Heart left ventricle (tissue), 16 donors: ENCODE results near the gene SSMEM1. TPM values are rescaled to one million over a fixed set of nuclear protein-coding genes. Genes with fewer than 3 reads are reported as not detected.

ENCODE experiments used
- ATAC-seq, 4 donors: fragments of 200-7000 bp; cut with Tn5 transposase; one replicate each; pipeline ENCODE4 v1.9.1; 2020 to 2022; ENCODE audit warnings: moderate library complexity in 4 of 4, mild to moderate bottlenecking in 3 of 4, moderate number of reproducible peaks in 1 of 4
- DNase-seq, 5 donors: peaks; one replicate each; pipeline ENCODE4 v3.0.0-alpha.2; 2020
- H3K27ac ChIP-seq, 12 donors: fragments of 200-600 bp; sonication (generic) in 4 of 12; one replicate each; pipeline versions ENCODE4 v1.5.0 to v1.8.0; 2016 to 2022; ENCODE audit warnings: mild to moderate bottlenecking in 2 of 12
- H3K27me3 ChIP-seq, 9 donors: fragments of 200-600 bp; sonication (generic) in 2 of 9; one replicate each; pipeline versions ENCODE4 v1.5.1 to v1.8.0; 2016 to 2022; ENCODE audit warnings: mild to moderate bottlenecking in 3 of 9
- H3K36me3 ChIP-seq, 9 donors: fragments of 200-600 bp; sonication (generic) in 2 of 9; one replicate each; pipeline versions ENCODE4 v1.5.0 to v1.8.0; 2018 to 2022; ENCODE audit warnings: mild to moderate bottlenecking in 2 of 9
- H3K4me1 ChIP-seq, 12 donors: fragments of 200-600 bp; sonication (generic) in 4 of 12; one replicate each; pipeline versions ENCODE4 v1.5.0 to v1.8.0; 2016 to 2022; ENCODE audit warnings: mild to moderate bottlenecking in 3 of 12
- H3K4me3 ChIP-seq, 12 donors: fragments of 200-600 bp; sonication (generic) in 4 of 12; one replicate each; pipeline versions ENCODE4 v1.5.0 to v1.8.0; 2017 to 2022; ENCODE audit warnings: mild to moderate bottlenecking in 9 of 12, moderate library complexity in 4 of 12
- H3K9me3 ChIP-seq, 12 donors: fragments of 200-600 bp; sonication (generic) in 4 of 12; one replicate each; pipeline versions ENCODE4 v1.5.0 to v1.8.0; 2016 to 2022; ENCODE audit warnings: mild to moderate bottlenecking in 1 of 12
- POLR2A ChIP-seq, 2 donors: fragments of 450-650 bp; IDR thresholded peaks; one replicate each; pipeline ENCODE4 v1.6.1; 2017; ENCODE audit warnings: antibody characterized with exemption in 2 of 2, mild to moderate bottlenecking in 2 of 2, moderate library complexity in 2 of 2
- WGBS, 4 donors: extraction: QIAGEN DNeasy Blood & Tissue Kit in 2 of 4; methylation state at CpG; one replicate each; pipeline versions ENCODE4 v1.1.5 to v1.1.7; 2013 to 2018; 5-methylcytosine and 5-hydroxymethylcytosine counted together
- intact Hi-C, 10 donors: fragments of 100-400 bp; cut with DNase I; formaldehyde crosslinking; loops; one replicate each; pipeline versions ENCODE4 v1.11.1 to v1.14.2; 2022
- polyA plus RNA-seq, 2 donors: library from polyadenylated mRNA; stranded (reverse); fragments of 200-250 nt; gene quantifications; one replicate each; pipeline ENCODE4 v1.2.3, GENCODE V29; 2013
- total RNA-seq, 9 donors: library from RNA; depleted of rRNA in 2 of 9; stranded (reverse); fragments of >200 nt in 2 of 9; fragmentation: NEBNext Ultra II Directional in 3 of 9; extraction: Animal tissue kit (Norgen Biotek cat#: 25700) in 3 of 9; gene quantifications; one replicate each; pipeline versions ENCODE4 v1.1.0 to v1.2.4, GENCODE V29; 2016 to 2023
- TF ChIP-seq, protein P1 (sequence below), 12 donors: fragments of 200-600 bp; sonication (generic) in 4 of 12; IDR thresholded peaks; one replicate each; pipeline versions ENCODE4 v1.5.0 to v1.8.0; 2018 to 2022; ENCODE audit warnings: antibody characterized with exemption in 12 of 12, mild to moderate bottlenecking in 5 of 12
- donor health status: ischemic (EF 13 %, LVEDD 7.1; RV severe dilation, severe dysfunction).
- donor health status: healthy with polysubstance abuse.
- donor health status: DM: no; HTN: yes; CAD: no.
- donor health status: DM: no; HTN: no; CAD: no.
- donor health status: ischemic (EF 25% LVEDD 6.9; RV normal size, moderate dysfunction).
- donor health status: ischemic (EF 25% LVEDD 5.7; RV mildly dilated, moderate dysfunction).
- donor health status: healthy.
- donor health status: DM: yes; HTN: yes; CAD: no.
- donor health status: ischemic (EF 35%, LVEDD 5.7; RV mildly dilated, moderate dysfunction).
- donor health status: nonischemic (EF 11% LVEDD 7.7; RV severe dilation, severe dysfunction).
- donor health status: DM: yes; HTN: yes; CAD: no.
- donor health status: PGD.
- donor health status: ischemic (EF 29% LVEDD 5.4; RV normal size, mild dysfunction).
- donor health status: nonischemic (EF 23%, LVEDD 6.1; RV moderate dilation, normal function).

Gene SSMEM1
- total and polyA plus RNA-seq, 11 donors: not detected

DNA sequence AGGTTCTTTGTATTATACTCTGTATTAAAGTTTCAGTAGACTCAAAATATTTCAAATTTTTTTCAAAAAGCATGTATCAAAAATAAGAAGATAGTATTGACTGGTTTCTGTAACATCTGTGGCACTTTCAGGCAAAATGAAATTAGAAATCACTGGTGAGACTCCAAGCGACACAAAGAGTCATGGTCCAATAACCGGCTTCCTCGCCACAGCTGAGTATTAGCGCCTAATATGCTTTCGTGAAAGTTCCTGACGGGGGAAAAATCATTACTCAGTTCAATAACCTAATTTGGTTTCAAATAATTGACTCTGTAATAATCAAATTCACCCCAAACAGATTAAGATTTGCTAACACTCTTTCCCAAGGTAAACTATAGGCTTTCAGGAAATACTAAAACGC, 15.9 kb upstream of the SSMEM1 start:
- DNase-seq: no peak
- Histone ChIP-seq H3K36me3 (peaks cover 0 to 83% (median 55%) of the 10 kb centered on the region in 9 donors), H3K27me3 (no peaks in the 10 kb centered on the region), H3K4me1 (no peaks in the 10 kb centered on the region), H3K27ac (no peak overlapping the region), H3K4me3 (no peak overlapping the region), H3K9me3 (no peaks in the 10 kb centered on the region)
- TF ChIP-seq, protein P1, sequence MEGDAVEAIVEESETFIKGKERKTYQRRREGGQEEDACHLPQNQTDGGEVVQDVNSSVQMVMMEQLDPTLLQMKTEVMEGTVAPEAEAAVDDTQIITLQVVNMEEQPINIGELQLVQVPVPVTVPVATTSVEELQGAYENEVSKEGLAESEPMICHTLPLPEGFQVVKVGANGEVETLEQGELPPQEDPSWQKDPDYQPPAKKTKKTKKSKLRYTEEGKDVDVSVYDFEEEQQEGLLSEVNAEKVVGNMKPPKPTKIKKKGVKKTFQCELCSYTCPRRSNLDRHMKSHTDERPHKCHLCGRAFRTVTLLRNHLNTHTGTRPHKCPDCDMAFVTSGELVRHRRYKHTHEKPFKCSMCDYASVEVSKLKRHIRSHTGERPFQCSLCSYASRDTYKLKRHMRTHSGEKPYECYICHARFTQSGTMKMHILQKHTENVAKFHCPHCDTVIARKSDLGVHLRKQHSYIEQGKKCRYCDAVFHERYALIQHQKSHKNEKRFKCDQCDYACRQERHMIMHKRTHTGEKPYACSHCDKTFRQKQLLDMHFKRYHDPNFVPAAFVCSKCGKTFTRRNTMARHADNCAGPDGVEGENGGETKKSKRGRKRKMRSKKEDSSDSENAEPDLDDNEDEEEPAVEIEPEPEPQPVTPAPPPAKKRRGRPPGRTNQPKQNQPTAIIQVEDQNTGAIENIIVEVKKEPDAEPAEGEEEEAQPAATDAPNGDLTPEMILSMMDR (IDR thresholded peaks at IDR 0.05): no peak
- TF ChIP-seq POLR2A (IDR thresholded peaks at IDR 0.05): no peak
- intact Hi-C loops: no loop called here
- no peak for ATAC-seq
- WGBS, 4 donors: 95 to 99% (median 98%) methylated on average over 7 of the region's 7 CpGs

DNA sequence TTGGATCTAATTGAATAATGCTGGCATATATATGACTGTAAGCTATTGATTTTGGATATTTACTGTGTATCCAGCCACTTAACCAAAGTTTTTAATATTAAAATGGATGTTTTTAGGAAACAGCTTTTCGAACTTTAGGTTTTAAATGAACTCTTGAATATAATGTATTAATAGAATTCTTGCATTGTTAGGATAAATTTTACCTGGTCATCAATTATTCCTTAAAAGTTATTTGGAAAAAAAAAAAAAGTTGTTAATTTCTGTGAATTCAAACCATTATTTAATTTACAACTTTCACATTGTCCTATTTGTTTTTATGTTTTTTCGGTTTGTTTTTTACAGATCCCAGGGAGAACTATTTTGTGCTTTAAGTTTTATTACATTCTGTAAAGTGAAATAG, 12.3 kb upstream of the SSMEM1 start:
- peaks cover 0 to 97% (median 70%) of the 10 kb centered on the region in 9 donors for H3K36me3 ChIP-seq
- TF ChIP-seq, protein P1 (IDR thresholded peaks at IDR 0.05): no peak
- no peak for TF ChIP-seq POLR2A (IDR thresholded peaks at IDR 0.05)
- no peak overlapping the region for H3K4me3 ChIP-seq
- 96 to 98% (median 97%) methylated on average over 2 of the region's 2 CpGs for WGBS, 4 donors
- no peak overlapping the region for H3K27ac ChIP-seq
- ATAC-seq: no peak
- no peaks in the 10 kb centered on the region for H3K27me3 ChIP-seq
- intact Hi-C loops: no loop called here
- no peaks in the 10 kb centered on the region for H3K9me3 ChIP-seq
- H3K4me1 ChIP-seq: no peaks in the 10 kb centered on the region
- no peak for DNase-seq

DNA sequence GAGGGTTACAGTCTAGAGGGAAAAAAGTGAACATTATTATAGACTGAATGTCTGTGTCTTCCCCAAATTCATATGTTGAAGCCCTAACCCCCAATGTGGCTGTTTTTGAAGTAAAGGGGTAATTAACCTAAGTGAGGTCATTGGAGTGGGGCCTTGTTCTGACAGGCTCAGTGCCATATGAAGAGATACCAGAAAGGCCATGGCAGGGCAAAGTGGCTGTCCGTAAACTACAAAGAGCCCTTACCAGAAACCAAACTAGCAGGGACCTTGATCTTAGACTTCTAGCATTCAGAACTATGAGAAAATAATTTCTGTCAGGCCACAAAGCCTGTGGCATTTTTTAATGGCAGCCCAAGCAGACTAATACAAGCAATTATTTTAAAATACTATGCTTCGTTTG, 11.2 kb upstream of the SSMEM1 start:
- no peaks in the 10 kb centered on the region for H3K9me3 ChIP-seq
- WGBS, 4 donors: 46 to 90% (median 72%) methylated on average over 2 of the region's 2 CpGs
- no peak overlapping the region for H3K4me3 ChIP-seq
- DNase-seq (no peak), ATAC-seq (no peak)
- no peak overlapping the region for H3K27ac ChIP-seq
- H3K36me3 ChIP-seq: peaks cover 0 to 97% (median 72%) of the 10 kb centered on the region in 9 donors
- no peaks in the 10 kb centered on the region for H3K4me1 ChIP-seq
- TF ChIP-seq, protein P1 (IDR thresholded peaks at IDR 0.05): no peak
- no peak for TF ChIP-seq POLR2A (IDR thresholded peaks at IDR 0.05)
- no peaks in the 10 kb centered on the region for H3K27me3 ChIP-seq
- intact Hi-C loops: no loop called here

DNA sequence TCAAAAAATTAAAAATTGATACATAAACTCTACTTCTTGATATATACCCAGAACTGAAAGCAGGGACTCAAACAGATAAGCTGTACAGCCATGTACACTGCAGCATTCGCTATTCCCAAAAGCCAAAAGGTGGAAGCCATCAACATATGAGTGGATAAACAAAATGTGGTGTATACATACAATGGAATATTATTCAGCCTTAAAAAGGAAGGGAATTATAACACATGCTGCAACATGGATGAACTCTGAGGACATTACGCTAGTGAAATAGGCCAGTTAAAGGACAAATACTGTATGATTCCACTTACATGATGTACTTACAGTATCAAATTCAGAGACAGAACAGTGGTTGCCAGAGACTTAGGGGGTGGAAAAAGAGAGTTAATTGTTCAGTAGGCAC, 10.6 kb upstream of the SSMEM1 start:
- WGBS, 4 donors: 49 to 95% (median 70%) methylated on average over 2 of the region's 2 CpGs
- intact Hi-C loops: no loop called here
- ATAC-seq (no peak), DNase-seq (no peak)
- no peaks in the 10 kb centered on the region for H3K9me3 ChIP-seq
- no peak overlapping the region for H3K27ac ChIP-seq
- no peak overlapping the region for H3K4me3 ChIP-seq
- H3K36me3 ChIP-seq: peaks cover 0 to 97% (median 72%) of the 10 kb centered on the region in 9 donors
- TF ChIP-seq, protein P1 (IDR thresholded peaks at IDR 0.05): no peak
- no peak for TF ChIP-seq POLR2A (IDR thresholded peaks at IDR 0.05)
- no peaks in the 10 kb centered on the region for H3K4me1 ChIP-seq
- H3K27me3 ChIP-seq: no peaks in the 10 kb centered on the region
